ENCODE results near the gene FXYD5. TPM values are rescaled to one million over a fixed set of nuclear protein-coding genes. Genes with fewer than 3 reads are reported as not detected.
A peak's percentile ranks its signal among the peaks of the same experiment; 100 is the strongest.

FXYD5 gene
- total and polyA plus RNA-seq, 9 of the 15 experiments (the other 6 are each of a cell fraction or from before 2014, with no cell fraction given): 104 to 537 (median 174) TPM

DNA sequence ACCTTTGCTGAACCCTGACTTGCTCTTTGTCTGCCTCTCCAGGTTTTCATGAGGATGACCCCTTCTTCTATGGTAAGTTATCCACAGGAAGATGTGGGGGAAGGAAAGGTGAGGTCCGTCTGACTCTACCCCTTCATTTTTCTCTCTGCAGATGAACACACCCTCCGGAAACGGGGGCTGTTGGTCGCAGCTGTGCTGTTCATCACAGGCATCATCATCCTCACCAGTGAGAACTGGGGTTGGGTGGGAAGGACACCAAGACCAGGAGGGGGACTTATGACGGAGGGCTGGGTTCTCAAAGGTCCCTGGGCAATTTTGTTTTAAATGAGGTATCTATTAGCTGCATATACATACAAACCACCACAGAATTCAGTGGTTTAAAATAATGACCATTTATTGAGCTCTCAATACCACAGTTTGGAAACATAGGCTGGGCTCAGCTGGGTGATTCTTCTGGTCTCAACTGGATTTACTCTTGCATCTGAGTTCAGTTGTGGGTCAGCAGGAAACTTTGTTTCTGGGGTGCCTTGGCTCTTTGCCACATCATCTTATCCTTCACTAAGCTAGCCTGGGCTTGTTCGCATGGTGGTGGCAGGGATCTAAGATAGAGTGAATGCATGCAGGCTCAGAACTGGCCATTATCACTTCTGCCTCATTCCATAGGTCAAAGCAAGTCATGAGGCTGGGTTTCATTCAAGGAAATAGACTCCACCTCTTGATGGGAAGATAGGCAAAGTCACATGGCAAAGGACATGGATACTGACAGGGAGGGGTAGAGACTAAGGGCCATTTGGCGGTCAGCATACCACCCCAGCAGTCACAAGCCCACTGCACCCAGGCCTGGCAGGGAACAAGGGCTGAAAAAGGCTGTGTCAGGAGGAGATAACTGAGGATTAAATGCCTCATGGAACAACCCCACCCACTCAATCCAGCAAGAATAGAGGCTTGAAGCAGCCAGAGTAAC is 11.8 kb downstream of the FXYD5 start (continued):
- TF ChIP-seq ZBTB40 (IDR thresholded peaks at IDR 0.05) (no peak), ZBTB40 (CRISPR knock-in tag; IDR thresholded peaks at IDR 0.05) (no peak), CREB1 (IDR thresholded peaks at IDR 0.05) (no peak), CREB1 (CRISPR knock-in tag; IDR thresholded peaks at IDR 0.05) (peak; percentile 24; the same call in 1 of the 2 replicates), KDM5B (IDR thresholded peaks at IDR 0.05; ENCODE audit: insufficient replicate concordance, low read depth, low read length) (no peak), TFE3 (CRISPR knock-in tag; IDR thresholded peaks at IDR 0.05) (peak; percentile 36), NFYB (IDR thresholded peaks at IDR 0.05; ENCODE audit: extremely low read depth, insufficient read length) (peak; percentile 57), TAL1 (IDR thresholded peaks at IDR 0.05) (peak; percentile 56; the same call in 1 of the 2 replicates), ZNF311 (CRISPR knock-in tag; IDR thresholded peaks at IDR 0.05) (no peak)
- TF ChIP-seq, protein P1, sequence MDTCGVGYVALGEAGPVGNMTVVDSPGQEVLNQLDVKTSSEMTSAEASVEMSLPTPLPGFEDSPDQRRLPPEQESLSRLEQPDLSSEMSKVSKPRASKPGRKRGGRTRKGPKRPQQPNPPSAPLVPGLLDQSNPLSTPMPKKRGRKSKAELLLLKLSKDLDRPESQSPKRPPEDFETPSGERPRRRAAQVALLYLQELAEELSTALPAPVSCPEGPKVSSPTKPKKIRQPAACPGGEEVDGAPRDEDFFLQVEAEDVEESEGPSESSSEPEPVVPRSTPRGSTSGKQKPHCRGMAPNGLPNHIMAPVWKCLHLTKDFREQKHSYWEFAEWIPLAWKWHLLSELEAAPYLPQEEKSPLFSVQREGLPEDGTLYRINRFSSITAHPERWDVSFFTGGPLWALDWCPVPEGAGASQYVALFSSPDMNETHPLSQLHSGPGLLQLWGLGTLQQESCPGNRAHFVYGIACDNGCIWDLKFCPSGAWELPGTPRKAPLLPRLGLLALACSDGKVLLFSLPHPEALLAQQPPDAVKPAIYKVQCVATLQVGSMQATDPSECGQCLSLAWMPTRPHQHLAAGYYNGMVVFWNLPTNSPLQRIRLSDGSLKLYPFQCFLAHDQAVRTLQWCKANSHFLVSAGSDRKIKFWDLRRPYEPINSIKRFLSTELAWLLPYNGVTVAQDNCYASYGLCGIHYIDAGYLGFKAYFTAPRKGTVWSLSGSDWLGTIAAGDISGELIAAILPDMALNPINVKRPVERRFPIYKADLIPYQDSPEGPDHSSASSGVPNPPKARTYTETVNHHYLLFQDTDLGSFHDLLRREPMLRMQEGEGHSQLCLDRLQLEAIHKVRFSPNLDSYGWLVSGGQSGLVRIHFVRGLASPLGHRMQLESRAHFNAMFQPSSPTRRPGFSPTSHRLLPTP (IDR thresholded peaks at IDR 0.05; ENCODE audit: borderline replicate concordance, extremely low read depth, insufficient read length): no peak
- TF ChIP-seq, protein P2, sequence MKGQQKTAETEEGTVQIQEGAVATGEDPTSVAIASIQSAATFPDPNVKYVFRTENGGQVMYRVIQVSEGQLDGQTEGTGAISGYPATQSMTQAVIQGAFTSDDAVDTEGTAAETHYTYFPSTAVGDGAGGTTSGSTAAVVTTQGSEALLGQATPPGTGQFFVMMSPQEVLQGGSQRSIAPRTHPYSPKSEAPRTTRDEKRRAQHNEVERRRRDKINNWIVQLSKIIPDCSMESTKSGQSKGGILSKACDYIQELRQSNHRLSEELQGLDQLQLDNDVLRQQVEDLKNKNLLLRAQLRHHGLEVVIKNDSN (CRISPR knock-in tag; IDR thresholded peaks at IDR 0.05): peak; percentile 91
